HCT116 (cell line): ENCODE results near the gene GPR146. TPM values are rescaled to one million over a fixed set of nuclear protein-coding genes. Genes with fewer than 3 reads are reported as not detected.

Experiments used
- microRNA counts: library from miRNA; unstranded; fragments of <30 nt; microRNA quantifications from one replicate; lab custom pipeline; 2015
- microRNA-seq: library from miRNA; unstranded; fragments of <30 nt; microRNA quantifications from one replicate; pipeline ENCODE4, GENCODE V29; 2016; ENCODE audit warnings: borderline number of aligned reads
- total RNA-seq: library from RNA; stranded (reverse); gene quantifications from one replicate; pipeline ENCODE4 v1.2.1, GENCODE V29; 2021; ENCODE audit not compliant: unreplicated experiment

The GPR146 gene
- total RNA-seq, 1 experiment from 2014 or later, result 2.4 TPM

MicroRNA genes within 50 kb of the gene (microRNA counts, 767-probe panel; counts per million panel counts)
- not detected for microRNA hsa-miR-339-3p (lab: Ali Mortazavi, UCI)
- microRNA hsa-miR-339-5p (lab: Ali Mortazavi, UCI), result not detected

Small RNA genes within 50 kb of the gene (microRNA-seq; reads per million reads assigned to microRNA genes)
- gene MIR339, result 1,350 reads per million, percentile 82 among the genes with 10 or more reads in this experiment

Other genes starting within 250 kb of the GPR146 start
- gene SUN1, start 212.1 kb upstream of the GPR146 start, total RNA-seq, result 181 TPM
- 44.8 TPM for gene GET4, start 168.0 kb upstream of the GPR146 start, total RNA-seq
- 34.0 TPM for gene ADAP1, start 89.9 kb upstream of the GPR146 start, total RNA-seq
- gene COX19, start 69.0 kb upstream of the GPR146 start, total RNA-seq, result 14.0 TPM
- gene CYP2W1, start 61.4 kb upstream of the GPR146 start, total RNA-seq, result not detected
- gene GPER1, start 43.6 kb downstream of the GPR146 start, total RNA-seq, result 1.2 TPM
- 19.1 TPM for gene ZFAND2A, start 115.7 kb downstream of the GPR146 start, total RNA-seq
- not detected for gene UNCX, start 188.3 kb downstream of the GPR146 start, total RNA-seq